RCC 7860 (cell line): ENCODE data around the gene ZNF32.
"Not testable (repeated sequence)": the region's sequence is repeated elsewhere in the genome, so short reads cannot be mapped to it uniquely, and the experiment has no call there.

Experiments
- DNase-seq: peaks from one replicate; pipeline ENCODE4 v3.0.0-alpha.2; 2015; ENCODE audit warnings: low spot score
- FAIRE-seq: peaks from 2 replicates; lab custom pipeline; 2012; peaks lifted over from hg19 to GRCh38; lab: Jason Lieb, UNC

The ZNF32 gene

GRCh38 chr10:43644252-43644651, 4.4 kb downstream of the ZNF32 start:
- FAIRE-seq: no peak
- no peak for DNase-seq

- DNase-seq (no peak), FAIRE-seq (no peak)
These were observed 8.1 kb downstream of the ZNF32 start for GRCh38 chr10:43640603-43641002.

GRCh38 chr10:43635816-43636215, 12.9 kb downstream of the ZNF32 start:
- not testable (repeated sequence) for FAIRE-seq, DNase-seq

- DNase-seq: no peak
- FAIRE-seq: no peak
These were observed 19.7 kb downstream of the ZNF32 start for GRCh38 chr10:43628956-43629355.

GRCh38 chr10:43627942-43628341, 20.7 kb downstream of the ZNF32 start:
- FAIRE-seq (no peak), DNase-seq (no peak)

- DNase-seq: peak; percentile 25
- no peak for FAIRE-seq
These were observed 25.3 kb downstream of the ZNF32 start for GRCh38 chr10:43623351-43623750.

GRCh38 chr10:43622038-43622437, 26.6 kb downstream of the ZNF32 start:
- FAIRE-seq: no peak
- no peak for DNase-seq

GRCh38 chr10:43619368-43619767, 29.3 kb downstream of the ZNF32 start:
- FAIRE-seq (no peak), DNase-seq (no peak)

GRCh38 chr10:43616697-43617370, 31.8 kb downstream of the ZNF32 start:
- FAIRE-seq: no peak
- DNase-seq: no peak

GRCh38 chr10:43610636-43611035, 38.0 kb downstream of the ZNF32 start:
- no peak for FAIRE-seq
- peak; percentile 30 for DNase-seq

GRCh38 chr10:43607199-43607573, 41.5 kb downstream of the ZNF32 start:
- no peak for DNase-seq

GRCh38 chr10:43606323-43607198, 42.1 kb downstream of the ZNF32 start, which contains the start of gene ZNF485:
ZNF485 (plus strand) TSS chr10:43606438; CDS start chr10:43607051, 613 bp downstream.
- no peak for FAIRE-seq
- peak; percentile 46 for DNase-seq

More at GRCh38 chr10:43607199-43607573, 41.5 kb downstream of the ZNF32 start:
- no peak for FAIRE-seq

- DNase-seq (no peak), FAIRE-seq (no peak)
These were observed 42.8 kb downstream of the ZNF32 start for GRCh38 chr10:43605850-43606322.

- DNase-seq, FAIRE-seq: not testable (repeated sequence)
These were observed 47.1 kb downstream of the ZNF32 start for GRCh38 chr10:43601576-43601975.

- DNase-seq (no peak), FAIRE-seq (no peak)
These were observed 49.3 kb downstream of the ZNF32 start for GRCh38 chr10:43599333-43599732.

- no peak for DNase-seq
- no peak for FAIRE-seq
These were observed 50.2 kb downstream of the ZNF32 start for GRCh38 chr10:43598446-43598845.

GRCh38 chr10:43596546-43596945, 52.1 kb downstream of the ZNF32 start:
- FAIRE-seq (no peak), DNase-seq (no peak)

- no peak for FAIRE-seq
- DNase-seq: no peak
These were observed 52.9 kb downstream of the ZNF32 start for GRCh38 chr10:43595739-43596298.

- FAIRE-seq (no peak), DNase-seq (no peak)
These were observed 53.6 kb downstream of the ZNF32 start for GRCh38 chr10:43594944-43595589.
